Stimulated activated memory B cell treated with anti-CD40 and anti-IgM and Interleukin-4, amounts not matched to agents 10 μg/mL and 1 μg/mL and 100 μg/mL, for 72 hours (primary cell): ENCODE data around the gene MARS1.

Experiments used
- ATAC-seq: fragments of 150-1000 bp; cut with Tn5 transposase; 2 replicates; pipeline ENCODE4 v1.10.0; 2021
- H3K27ac Mint-ChIP-seq: one replicate; pipeline ENCODE4 v1.8.0; 2022; ENCODE audit warnings: mild to moderate bottlenecking, mixed read lengths
- H3K27me3 Mint-ChIP-seq: one replicate; pipeline ENCODE4 v1.8.0; 2022; ENCODE audit warnings: mixed read lengths
- H3K36me3 Mint-ChIP-seq: one replicate; pipeline ENCODE4 v1.8.0; 2022; ENCODE audit warnings: mixed read lengths
- H3K4me1 Mint-ChIP-seq: one replicate; pipeline ENCODE4 v1.8.0; 2022; ENCODE audit warnings: mixed read lengths
- H3K4me3 Mint-ChIP-seq: one replicate; pipeline ENCODE4 v1.8.0; 2022; ENCODE audit warnings: mild to moderate bottlenecking, moderate library complexity, mixed read lengths
- H3K9me3 Mint-ChIP-seq: one replicate; pipeline ENCODE4 v1.8.0; 2022; ENCODE audit warnings: mixed read lengths

MARS1 gene

GRCh38 chr12:57462912-57463253 is 25.0 kb upstream of the MARS1 start:
- Mint-ChIP-seq H3K27ac (peak overlapping the region; percentile 90), H3K27me3 (no peaks in the 10 kb centered on the region), H3K4me1 (peaks cover 69% of the 10 kb centered on the region), H3K9me3 (peaks cover 2% of the 10 kb centered on the region), H3K36me3 (peaks cover 10% of the 10 kb centered on the region), H3K4me3 (peak overlapping the region; percentile 79)
- ATAC-seq: no peak

DNA sequence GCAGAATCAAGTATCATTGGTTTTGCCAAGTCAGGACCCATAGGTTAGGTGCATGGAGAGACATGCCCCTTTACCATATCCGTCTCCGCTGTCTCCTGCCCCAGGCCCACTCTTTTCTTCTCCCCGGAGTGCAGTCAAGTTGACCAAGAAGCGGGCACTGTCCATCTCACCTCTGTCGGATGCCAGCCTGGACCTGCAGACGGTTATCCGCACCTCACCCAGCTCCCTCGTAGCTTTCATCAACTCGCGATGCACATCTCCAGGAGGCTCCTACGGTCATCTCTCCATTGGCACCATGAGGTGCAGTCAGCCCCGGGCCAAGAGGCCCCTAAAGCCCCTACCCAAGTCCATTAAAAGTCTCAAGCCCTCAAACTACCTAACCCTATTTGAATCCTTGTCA is 23.3 kb upstream of the MARS1 start:
- H3K36me3 Mint-ChIP-seq: peaks cover 23% of the 10 kb centered on the region

DNA sequence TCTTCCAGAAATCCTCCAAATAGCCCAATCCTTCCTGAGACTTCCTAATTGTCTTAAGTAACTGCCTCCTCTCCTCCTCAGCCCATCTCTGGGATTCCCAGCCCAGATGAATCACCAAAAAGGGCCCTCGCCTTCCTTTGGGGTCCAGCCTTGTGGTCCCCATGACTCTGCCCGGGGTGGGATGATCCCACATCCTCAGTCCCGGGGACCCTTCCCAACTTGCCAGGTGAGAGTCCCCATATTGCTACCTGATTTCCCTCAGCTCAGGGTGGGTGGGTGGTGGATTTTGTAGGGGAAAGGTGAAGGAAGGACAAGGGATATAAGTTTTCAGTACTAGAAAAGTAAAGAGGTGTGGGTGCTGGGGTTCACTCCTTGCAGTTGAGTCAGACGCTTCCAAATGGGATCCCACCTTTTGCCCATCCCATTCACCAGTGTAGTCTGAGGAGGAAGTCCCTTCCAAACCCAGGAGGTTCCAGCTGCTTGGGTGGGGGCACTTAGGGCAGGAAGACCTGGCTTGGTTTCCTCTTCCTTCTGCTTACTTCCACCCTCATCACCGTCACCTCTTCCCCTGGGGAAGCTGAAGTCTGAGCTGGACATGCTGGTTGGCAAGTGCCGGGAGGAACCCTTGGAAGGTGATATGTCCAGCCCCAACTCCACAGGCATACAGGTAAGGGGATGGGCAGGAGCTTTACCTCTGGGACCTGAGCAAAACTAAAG is 22.7 kb upstream of the MARS1 start:
- peaks cover 2% of the 10 kb centered on the region for H3K9me3 Mint-ChIP-seq
- no peak overlapping the region for H3K4me3 Mint-ChIP-seq
- no peak for ATAC-seq
- no peak overlapping the region for H3K27ac Mint-ChIP-seq
- peaks cover 54% of the 10 kb centered on the region for H3K4me1 Mint-ChIP-seq
- no peaks in the 10 kb centered on the region for H3K27me3 Mint-ChIP-seq
- H3K36me3 Mint-ChIP-seq: peaks cover 23% of the 10 kb centered on the region

More for the DNA sequence above, 23.3 kb upstream of the MARS1 start:
- Mint-ChIP-seq H3K27ac (no peak overlapping the region), H3K4me3 (no peak overlapping the region), H3K4me1 (peaks cover 60% of the 10 kb centered on the region), H3K27me3 (no peaks in the 10 kb centered on the region), H3K9me3 (peaks cover 2% of the 10 kb centered on the region)
- no peak for ATAC-seq

DNA sequence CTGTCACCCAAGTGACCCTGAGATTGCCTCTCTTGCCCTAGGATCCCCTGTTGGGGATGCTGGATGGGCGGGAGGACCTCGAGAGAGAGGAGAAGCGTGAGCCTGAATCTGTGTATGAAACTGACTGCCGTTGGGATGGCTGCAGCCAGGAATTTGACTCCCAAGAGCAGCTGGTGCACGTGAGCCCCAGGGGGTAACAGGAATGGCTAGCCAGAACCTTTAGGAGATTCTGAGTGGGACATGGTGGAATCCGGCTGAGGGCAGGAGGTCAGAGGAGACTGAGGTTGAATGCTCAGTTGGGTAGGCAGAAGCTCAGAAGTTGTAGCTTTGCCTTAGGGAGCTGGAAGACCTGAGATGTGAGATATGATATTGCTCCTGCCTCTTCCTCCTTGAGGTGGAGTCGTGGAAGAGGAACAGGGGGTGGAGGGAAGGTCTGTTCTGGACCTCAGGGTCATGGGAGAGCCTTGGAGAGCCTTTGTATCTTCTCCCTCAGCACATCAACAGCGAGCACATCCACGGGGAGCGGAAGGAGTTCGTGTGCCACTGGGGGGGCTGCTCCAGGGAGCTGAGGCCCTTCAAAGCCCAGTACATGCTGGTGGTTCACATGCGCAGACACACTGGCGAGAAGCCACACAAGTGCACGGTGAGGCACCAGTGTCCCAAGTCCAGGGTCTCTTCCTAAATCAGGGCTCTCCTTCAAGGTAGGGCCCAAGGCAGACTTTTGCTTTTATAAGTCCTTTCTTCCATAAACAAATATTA is 21.9 kb upstream of the MARS1 start:
- no peak overlapping the region for H3K27ac Mint-ChIP-seq
- peaks cover 46% of the 10 kb centered on the region for H3K4me1 Mint-ChIP-seq
- no peak for ATAC-seq
- peaks cover 24% of the 10 kb centered on the region for H3K36me3 Mint-ChIP-seq
- H3K4me3 Mint-ChIP-seq: no peak overlapping the region
- no peaks in the 10 kb centered on the region for H3K27me3 Mint-ChIP-seq
- peaks cover 2% of the 10 kb centered on the region for H3K9me3 Mint-ChIP-seq

DNA sequence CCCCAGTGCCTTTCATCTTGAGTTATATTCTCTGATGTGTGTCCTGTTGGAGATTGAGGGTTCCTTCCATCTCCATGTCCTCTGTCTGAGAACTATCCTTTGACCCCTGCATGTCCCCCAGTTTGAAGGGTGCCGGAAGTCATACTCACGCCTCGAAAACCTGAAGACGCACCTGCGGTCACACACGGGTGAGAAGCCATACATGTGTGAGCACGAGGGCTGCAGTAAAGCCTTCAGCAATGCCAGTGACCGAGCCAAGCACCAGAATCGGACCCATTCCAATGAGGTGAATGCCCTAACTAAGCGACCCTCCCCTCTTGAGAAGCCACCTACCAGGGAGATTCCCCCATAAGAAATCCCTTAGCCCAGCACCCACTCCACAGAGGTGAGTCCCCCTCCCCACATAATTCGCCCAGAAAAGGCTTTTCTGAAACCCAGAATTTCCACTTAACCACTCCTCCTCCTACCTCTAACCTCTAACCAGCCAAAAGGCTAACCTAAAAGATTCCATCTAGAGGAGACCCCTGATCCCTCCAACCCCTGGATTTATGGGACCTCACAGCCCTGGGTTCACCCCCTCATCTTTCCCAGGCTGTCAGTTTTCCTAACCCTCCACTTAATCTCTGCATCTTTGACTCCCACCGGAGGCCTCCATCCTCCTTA is 20.5 kb upstream of the MARS1 start:
- peaks cover 39% of the 10 kb centered on the region for H3K36me3 Mint-ChIP-seq
- peaks cover 33% of the 10 kb centered on the region for H3K4me1 Mint-ChIP-seq
- H3K4me3 Mint-ChIP-seq: no peak overlapping the region
- no peak for ATAC-seq
- H3K27ac Mint-ChIP-seq: no peak overlapping the region
- H3K9me3 Mint-ChIP-seq: peaks cover 2% of the 10 kb centered on the region
- H3K27me3 Mint-ChIP-seq: no peaks in the 10 kb centered on the region

GRCh38 chr12:57467915-57468314 is 20.0 kb upstream of the MARS1 start:
- Mint-ChIP-seq H3K27me3 (no peaks in the 10 kb centered on the region), H3K36me3 (peaks cover 43% of the 10 kb centered on the region)

DNA sequence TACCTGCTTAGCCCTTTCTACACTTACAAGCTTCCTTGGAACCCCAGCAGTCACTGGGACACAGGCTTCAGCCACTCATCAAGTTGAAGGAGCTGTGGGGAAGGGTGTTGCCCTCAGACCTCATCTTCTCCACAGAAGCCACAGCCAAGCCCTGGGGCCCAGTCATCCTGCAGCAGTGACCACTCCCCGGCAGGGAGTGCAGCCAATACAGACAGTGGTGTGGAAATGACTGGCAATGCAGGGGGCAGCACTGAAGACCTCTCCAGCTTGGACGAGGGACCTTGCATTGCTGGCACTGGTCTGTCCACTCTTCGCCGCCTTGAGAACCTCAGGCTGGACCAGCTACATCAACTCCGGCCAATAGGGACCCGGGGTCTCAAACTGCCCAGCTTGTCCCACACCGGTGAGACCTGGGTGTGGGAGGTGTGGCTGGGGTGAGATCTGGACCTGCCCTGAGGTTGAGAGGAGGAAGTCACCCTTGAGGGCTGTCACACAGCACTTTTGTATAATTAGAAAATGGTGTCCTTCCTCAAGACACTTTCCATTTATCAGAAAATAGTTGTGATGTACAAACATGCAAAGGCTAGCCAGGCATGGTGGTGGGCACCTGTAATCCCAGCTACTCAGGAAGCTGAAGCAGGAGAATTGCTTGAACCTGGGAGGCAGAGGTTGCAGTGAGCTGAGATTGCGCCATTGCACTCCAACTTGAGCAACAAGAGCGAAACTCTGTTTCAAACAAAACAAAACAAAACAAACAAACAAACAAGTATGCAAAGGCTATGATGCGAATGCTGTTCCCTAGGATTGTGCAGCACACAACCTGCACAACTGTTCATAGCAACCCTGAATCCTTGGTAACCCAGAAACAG is 18.3 kb upstream of the MARS1 start:
- peaks cover 2% of the 10 kb centered on the region for H3K9me3 Mint-ChIP-seq
- no peak for ATAC-seq
- H3K36me3 Mint-ChIP-seq: peaks cover 57% of the 10 kb centered on the region
- H3K27me3 Mint-ChIP-seq: no peaks in the 10 kb centered on the region
- H3K27ac Mint-ChIP-seq: no peak overlapping the region
- H3K4me1 Mint-ChIP-seq: peaks cover 29% of the 10 kb centered on the region
- no peak overlapping the region for H3K4me3 Mint-ChIP-seq

More at GRCh38 chr12:57467915-57468314, 20.0 kb upstream of the MARS1 start:
- H3K9me3 Mint-ChIP-seq: peaks cover 2% of the 10 kb centered on the region
- ATAC-seq: no peak
- peak overlapping the region; percentile 19 for H3K27ac Mint-ChIP-seq
- no peak overlapping the region for H3K4me3 Mint-ChIP-seq
- H3K4me1 Mint-ChIP-seq: peaks cover 28% of the 10 kb centered on the region

DNA sequence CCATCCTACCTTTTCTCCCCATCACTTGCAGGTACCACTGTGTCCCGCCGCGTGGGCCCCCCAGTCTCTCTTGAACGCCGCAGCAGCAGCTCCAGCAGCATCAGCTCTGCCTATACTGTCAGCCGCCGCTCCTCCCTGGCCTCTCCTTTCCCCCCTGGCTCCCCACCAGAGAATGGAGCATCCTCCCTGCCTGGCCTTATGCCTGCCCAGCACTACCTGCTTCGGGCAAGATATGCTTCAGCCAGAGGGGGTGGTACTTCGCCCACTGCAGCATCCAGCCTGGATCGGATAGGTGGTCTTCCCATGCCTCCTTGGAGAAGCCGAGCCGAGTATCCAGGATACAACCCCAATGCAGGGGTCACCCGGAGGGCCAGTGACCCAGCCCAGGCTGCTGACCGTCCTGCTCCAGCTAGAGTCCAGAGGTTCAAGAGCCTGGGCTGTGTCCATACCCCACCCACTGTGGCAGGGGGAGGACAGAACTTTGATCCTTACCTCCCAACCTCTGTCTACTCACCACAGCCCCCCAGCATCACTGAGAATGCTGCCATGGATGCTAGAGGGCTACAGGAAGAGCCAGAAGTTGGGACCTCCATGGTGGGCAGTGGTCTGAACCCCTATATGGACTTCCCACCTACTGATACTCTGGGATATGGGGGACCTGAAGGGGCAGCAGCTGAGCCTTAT is 17.4 kb upstream of the MARS1 start:
- no peaks in the 10 kb centered on the region for H3K27me3 Mint-ChIP-seq
- H3K4me3 Mint-ChIP-seq: no peak overlapping the region

GRCh38 chr12:57470970-57471656 is 16.8 kb upstream of the MARS1 start:
- peaks cover 65% of the 10 kb centered on the region for H3K36me3 Mint-ChIP-seq
- peaks cover 36% of the 10 kb centered on the region for H3K4me1 Mint-ChIP-seq
- H3K4me3 Mint-ChIP-seq: no peak overlapping the region
- H3K9me3 Mint-ChIP-seq: peaks cover 2% of the 10 kb centered on the region
- no peak for ATAC-seq
- no peaks in the 10 kb centered on the region for H3K27me3 Mint-ChIP-seq
- H3K27ac Mint-ChIP-seq: peak overlapping the region; percentile 44

More for the DNA sequence above, 17.4 kb upstream of the MARS1 start:
- Mint-ChIP-seq H3K36me3 (peaks cover 64% of the 10 kb centered on the region), H3K9me3 (peaks cover 2% of the 10 kb centered on the region), H3K27ac (no peak overlapping the region), H3K4me1 (peaks cover 34% of the 10 kb centered on the region)
- ATAC-seq: no peak

DNA sequence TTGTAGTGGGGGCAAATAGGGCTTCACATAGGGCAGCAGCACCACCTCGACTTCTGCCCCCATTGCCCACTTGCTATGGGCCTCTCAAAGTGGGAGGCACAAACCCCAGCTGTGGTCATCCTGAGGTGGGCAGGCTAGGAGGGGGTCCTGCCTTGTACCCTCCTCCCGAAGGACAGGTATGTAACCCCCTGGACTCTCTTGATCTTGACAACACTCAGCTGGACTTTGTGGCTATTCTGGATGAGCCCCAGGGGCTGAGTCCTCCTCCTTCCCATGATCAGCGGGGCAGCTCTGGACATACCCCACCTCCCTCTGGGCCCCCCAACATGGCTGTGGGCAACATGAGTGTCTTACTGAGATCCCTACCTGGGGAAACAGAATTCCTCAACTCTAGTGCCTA is 16.2 kb upstream of the MARS1 start:
- H3K27ac Mint-ChIP-seq: peak overlapping the region; percentile 44
- peaks cover 2% of the 10 kb centered on the region for H3K9me3 Mint-ChIP-seq
- no peak for ATAC-seq
- H3K4me3 Mint-ChIP-seq: no peak overlapping the region
- peaks cover 70% of the 10 kb centered on the region for H3K36me3 Mint-ChIP-seq
- H3K27me3 Mint-ChIP-seq: no peaks in the 10 kb centered on the region
- H3K4me1 Mint-ChIP-seq: peaks cover 41% of the 10 kb centered on the region

GRCh38 chr12:57472391-57472790 is 15.5 kb upstream of the MARS1 start:
- no peak for ATAC-seq
- Mint-ChIP-seq H3K27ac (no peak overlapping the region), H3K4me1 (peaks cover 45% of the 10 kb centered on the region), H3K36me3 (peaks cover 65% of the 10 kb centered on the region), H3K9me3 (peaks cover 2% of the 10 kb centered on the region), H3K27me3 (no peaks in the 10 kb centered on the region), H3K4me3 (no peak overlapping the region)

DNA sequence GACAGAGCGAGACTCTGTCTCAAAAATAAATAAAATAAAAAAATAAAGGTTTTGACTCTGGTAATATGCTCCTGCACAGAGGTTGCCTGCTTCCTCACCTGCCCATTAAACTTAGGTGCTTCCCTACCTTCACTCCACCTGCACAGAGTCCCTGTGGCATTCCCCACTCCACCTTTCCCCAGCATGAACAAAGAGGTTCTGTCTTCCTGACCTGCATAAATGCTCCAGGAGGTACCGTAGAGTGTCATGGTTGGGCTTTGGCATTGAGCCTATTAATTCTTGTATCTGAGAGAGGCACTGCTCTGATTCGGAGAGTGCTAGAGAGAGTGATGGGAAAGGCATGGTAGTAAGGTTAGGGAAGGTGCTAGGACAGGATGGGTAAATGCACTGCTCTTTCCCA is 14.5 kb upstream of the MARS1 start:
- H3K4me1 Mint-ChIP-seq: peaks cover 45% of the 10 kb centered on the region
- peaks cover 55% of the 10 kb centered on the region for H3K36me3 Mint-ChIP-seq
- peak overlapping the region; percentile 14 for H3K27ac Mint-ChIP-seq
- no peaks in the 10 kb centered on the region for H3K27me3 Mint-ChIP-seq
- no peak for ATAC-seq
- no peak overlapping the region for H3K4me3 Mint-ChIP-seq
- H3K9me3 Mint-ChIP-seq: no peaks in the 10 kb centered on the region

DNA sequence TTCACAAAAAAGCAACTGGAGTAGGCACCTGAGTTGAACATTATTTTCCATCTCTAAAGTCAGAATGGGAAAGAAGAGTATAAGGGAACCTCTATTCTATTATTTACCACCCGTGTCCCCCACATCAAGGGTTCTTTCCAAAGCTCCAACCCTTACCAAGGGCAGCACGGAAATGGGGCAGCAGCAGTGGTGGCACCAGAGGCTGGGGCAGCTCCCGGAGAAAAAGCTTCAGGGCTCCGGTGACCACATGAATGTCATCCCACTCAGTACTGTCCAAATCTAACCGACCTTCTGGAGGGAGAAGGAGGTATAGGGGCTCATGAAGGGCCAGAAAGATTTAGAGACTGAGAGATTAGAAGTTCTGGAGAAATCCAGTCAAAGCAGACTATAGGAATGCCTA is 14.0 kb upstream of the MARS1 start:
- no peaks in the 10 kb centered on the region for H3K9me3 Mint-ChIP-seq
- no peak overlapping the region for H3K4me3 Mint-ChIP-seq
- H3K27me3 Mint-ChIP-seq: no peaks in the 10 kb centered on the region
- peaks cover 52% of the 10 kb centered on the region for H3K36me3 Mint-ChIP-seq
- H3K4me1 Mint-ChIP-seq: peaks cover 48% of the 10 kb centered on the region
- ATAC-seq: no peak
- peak overlapping the region; percentile 14 for H3K27ac Mint-ChIP-seq

DNA sequence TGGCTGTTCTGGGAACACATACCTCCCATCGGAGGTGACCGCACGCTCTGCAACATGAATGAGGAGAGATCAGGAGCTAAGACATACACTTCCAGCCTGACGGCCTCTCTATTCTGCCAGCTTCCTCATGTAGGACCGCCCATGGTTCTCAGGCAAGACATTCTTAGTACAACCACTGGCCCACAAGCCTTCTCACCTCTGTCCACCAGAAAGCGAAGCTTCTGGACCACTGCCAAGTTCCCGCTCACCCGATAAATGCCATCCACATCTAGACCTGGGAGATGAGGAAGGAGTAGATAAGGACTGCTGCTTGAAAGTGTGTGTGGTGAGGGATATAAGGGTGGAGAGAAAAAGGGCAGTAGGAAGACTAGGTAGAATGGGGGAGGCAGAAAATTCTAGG is 13.4 kb upstream of the MARS1 start:
- peaks cover 46% of the 10 kb centered on the region for H3K36me3 Mint-ChIP-seq
- H3K4me1 Mint-ChIP-seq: peaks cover 53% of the 10 kb centered on the region
- H3K9me3 Mint-ChIP-seq: no peaks in the 10 kb centered on the region
- H3K27ac Mint-ChIP-seq: peak overlapping the region; percentile 14
- no peak for ATAC-seq
- H3K4me3 Mint-ChIP-seq: peak overlapping the region; percentile 24
- no peaks in the 10 kb centered on the region for H3K27me3 Mint-ChIP-seq
